OCI-LY1 (cell line): ENCODE results near the gene SMIM30.

Source experiments
- H2AFZ ChIP-seq: fragments of 200-600 bp; sonication (generic), shearing (Covaris generic); 2 replicates; pipeline ENCODE4 v1.6.0; 2014; ENCODE audit warnings: antibody characterized with exemption, mild to moderate bottlenecking, low read length
- H3F3A ChIP-seq: fragments of 200-600 bp; sonication (generic), shearing (Covaris generic); 2 replicates; pipeline ENCODE4 v1.6.0; 2014; ENCODE audit warnings: mild to moderate bottlenecking, antibody characterized with exemption, low read length, moderate library complexity; ENCODE audit not compliant: insufficient read depth
- H3K27ac ChIP-seq: fragments of 200-600 bp; sonication (generic); 2 replicates; pipeline ENCODE4 v1.5.1; 2014; ENCODE audit warnings: low read length, mixed run types, mild to moderate bottlenecking, low read depth; ENCODE audit not compliant: poor library complexity, severe bottlenecking
- H3K27me3 ChIP-seq: fragments of 200-600 bp; sonication (generic); 2 replicates; pipeline ENCODE4 v1.6.0; 2014; ENCODE audit warnings: antibody characterized with exemption, mild to moderate bottlenecking, low read length, moderate library complexity; ENCODE audit not compliant: insufficient read depth
- H3K36me3 ChIP-seq: fragments of 200-600 bp; sonication (generic); 2 replicates; pipeline ENCODE4 v1.6.1; 2014; ENCODE audit warnings: mild to moderate bottlenecking, antibody characterized with exemption, low read length, moderate library complexity, mixed read lengths; ENCODE audit not compliant: insufficient read depth
- H3K4me1 ChIP-seq: fragments of 200-600 bp; sonication (generic); 2 replicates; pipeline ENCODE4 v1.5.1; 2014; ENCODE audit warnings: mild to moderate bottlenecking, low read length, moderate library complexity; ENCODE audit not compliant: insufficient read depth, severe bottlenecking
- H3K4me2 ChIP-seq: fragments of 200-600 bp; sonication (generic), shearing (Covaris generic); 2 replicates; pipeline ENCODE4 v1.6.1; 2014; ENCODE audit warnings: low read length
- H3K4me3 ChIP-seq: fragments of 200-600 bp; sonication (generic); 2 replicates; pipeline ENCODE4 v1.5.1; 2014; ENCODE audit warnings: low read length, low read depth, mild to moderate bottlenecking, mixed read lengths; ENCODE audit not compliant: poor library complexity, severe bottlenecking
- H3K79me2 ChIP-seq: fragments of 200-600 bp; shearing (Covaris generic); 2 replicates; pipeline ENCODE4 v1.6.1; 2016; ENCODE audit warnings: mixed run types, low read length, mixed read lengths; ENCODE audit not compliant: insufficient read depth
- H3K9ac ChIP-seq: fragments of 200-600 bp; sonication (generic), shearing (Covaris generic); 2 replicates; pipeline ENCODE4 v1.6.1; 2014; ENCODE audit warnings: mild to moderate bottlenecking, low read length, mixed read lengths
- H3K9me2 ChIP-seq: fragments of 200-600 bp; sonication (generic), shearing (Covaris generic); 2 replicates; pipeline ENCODE4 v1.6.1; 2014; ENCODE audit warnings: low read depth, mild to moderate bottlenecking, low read length, mixed read lengths
- H3K9me3 ChIP-seq: fragments of 200-600 bp; shearing (Covaris generic); 2 replicates; pipeline ENCODE4 v1.6.1; 2014; ENCODE audit warnings: low read length, mixed read lengths
- H4K20me1 ChIP-seq: fragments of 200-600 bp; sonication (generic), shearing (Covaris generic); 2 replicates; pipeline ENCODE4 v1.6.0; 2016; ENCODE audit warnings: mild to moderate bottlenecking, low read length; ENCODE audit not compliant: insufficient read depth
- EZH2 ChIP-seq: fragments of 200-600 bp; sonication (generic), shearing (Covaris generic); IDR thresholded peaks from 2 replicates; pipeline ENCODE4 v1.8.0; 2017; ENCODE audit warnings: borderline replicate concordance, mixed run types, mild to moderate bottlenecking, antibody characterized with exemption, low read length, moderate library complexity, mixed read lengths
- TF ChIP-seq, protein P1 (sequence below): fragments of 200-600 bp; sonication (generic), shearing (Covaris generic); IDR thresholded peaks from 2 replicates; pipeline ENCODE4 v1.5.1; 2017; ENCODE audit warnings: mild to moderate bottlenecking, antibody characterized with exemption, low read length, moderate library complexity, mixed read lengths

Gene SMIM30

DNA sequence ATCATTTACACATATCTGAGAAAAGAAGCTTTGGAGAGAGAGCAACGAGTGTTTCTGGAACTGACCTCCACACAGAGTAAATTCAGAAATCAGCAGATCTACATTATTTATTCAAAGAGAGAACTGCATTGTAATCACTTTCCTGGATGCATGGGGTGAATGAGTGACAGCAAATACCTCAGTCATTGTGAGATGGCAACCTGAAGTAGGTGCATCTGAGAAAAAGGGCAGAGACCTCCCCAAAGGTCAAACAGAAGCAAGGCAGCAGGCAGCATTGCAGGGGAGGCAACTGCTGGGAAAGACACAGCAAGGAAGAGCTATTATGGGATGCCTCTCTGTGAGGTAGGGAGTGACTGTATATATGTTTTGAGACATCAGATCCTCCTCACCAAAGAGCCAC lies 26.5 kb upstream of the SMIM30 start:
- no peak overlapping the region for H3K4me2 ChIP-seq
- H3K4me3 ChIP-seq: no peak overlapping the region
- no peaks in the 10 kb centered on the region for H3K36me3 ChIP-seq
- no peak overlapping the region for H3K9ac ChIP-seq
- peak overlapping the region; percentile 90 for H3K27ac ChIP-seq
- no peaks in the 10 kb centered on the region for H4K20me1 ChIP-seq
- no peaks in the 10 kb centered on the region for H3F3A ChIP-seq
- H3K4me1 ChIP-seq: peaks cover 53% of the 10 kb centered on the region
- H3K9me3 ChIP-seq: no peaks in the 10 kb centered on the region
- H3K9me2 ChIP-seq: no peaks in the 10 kb centered on the region
- TF ChIP-seq, protein P1, sequence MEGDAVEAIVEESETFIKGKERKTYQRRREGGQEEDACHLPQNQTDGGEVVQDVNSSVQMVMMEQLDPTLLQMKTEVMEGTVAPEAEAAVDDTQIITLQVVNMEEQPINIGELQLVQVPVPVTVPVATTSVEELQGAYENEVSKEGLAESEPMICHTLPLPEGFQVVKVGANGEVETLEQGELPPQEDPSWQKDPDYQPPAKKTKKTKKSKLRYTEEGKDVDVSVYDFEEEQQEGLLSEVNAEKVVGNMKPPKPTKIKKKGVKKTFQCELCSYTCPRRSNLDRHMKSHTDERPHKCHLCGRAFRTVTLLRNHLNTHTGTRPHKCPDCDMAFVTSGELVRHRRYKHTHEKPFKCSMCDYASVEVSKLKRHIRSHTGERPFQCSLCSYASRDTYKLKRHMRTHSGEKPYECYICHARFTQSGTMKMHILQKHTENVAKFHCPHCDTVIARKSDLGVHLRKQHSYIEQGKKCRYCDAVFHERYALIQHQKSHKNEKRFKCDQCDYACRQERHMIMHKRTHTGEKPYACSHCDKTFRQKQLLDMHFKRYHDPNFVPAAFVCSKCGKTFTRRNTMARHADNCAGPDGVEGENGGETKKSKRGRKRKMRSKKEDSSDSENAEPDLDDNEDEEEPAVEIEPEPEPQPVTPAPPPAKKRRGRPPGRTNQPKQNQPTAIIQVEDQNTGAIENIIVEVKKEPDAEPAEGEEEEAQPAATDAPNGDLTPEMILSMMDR: no peak
- TF ChIP-seq EZH2: no peak
- no peaks in the 10 kb centered on the region for H3K27me3 ChIP-seq
- H2AFZ ChIP-seq: no peak overlapping the region
- H3K79me2 ChIP-seq: no peaks in the 10 kb centered on the region

DNA sequence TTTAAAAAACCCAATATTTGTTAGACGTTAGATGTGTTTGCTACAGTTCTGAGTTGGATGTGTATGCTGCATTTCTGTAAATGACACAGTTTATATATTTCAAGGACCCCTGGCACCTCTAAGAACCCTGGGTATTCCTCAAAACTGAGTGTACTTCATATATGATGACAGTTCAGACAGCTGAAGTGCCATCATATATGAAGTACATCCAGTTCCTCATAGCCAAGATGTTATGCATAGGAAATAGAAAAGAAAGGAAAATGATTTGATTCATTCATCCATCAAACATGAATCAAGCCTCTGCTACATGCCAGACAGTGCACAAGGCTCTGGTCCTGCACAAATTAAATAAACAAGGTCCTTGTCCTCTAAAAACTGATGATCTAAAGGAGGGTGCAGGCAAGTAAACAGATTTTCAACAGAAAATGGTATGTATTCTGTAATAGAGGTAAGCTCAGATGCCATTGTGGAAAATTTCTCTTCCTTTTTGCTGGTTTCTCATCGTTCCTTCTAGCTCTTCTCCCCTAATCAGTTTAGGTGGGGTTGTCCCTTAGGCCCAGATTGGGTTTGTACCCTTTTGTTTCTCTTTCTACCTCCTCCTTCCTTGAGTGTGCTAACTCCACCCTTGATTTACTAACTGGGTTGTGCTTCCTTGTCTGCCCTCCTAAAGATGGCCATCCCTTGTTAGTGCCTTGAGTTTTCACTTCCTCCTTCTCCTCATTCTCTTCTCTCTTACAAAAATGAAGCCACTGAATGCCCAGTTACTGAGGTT lies 25.3 kb upstream of the SMIM30 start:
- peak overlapping the region; percentile 8; the same call in 1 of the 2 replicates for H3K4me2 ChIP-seq
- no peak for TF ChIP-seq EZH2
- TF ChIP-seq, protein P1: no peak
- no peaks in the 10 kb centered on the region for H4K20me1 ChIP-seq
- no peaks in the 10 kb centered on the region for H3K9me3 ChIP-seq
- no peaks in the 10 kb centered on the region for H3K9me2 ChIP-seq
- no peaks in the 10 kb centered on the region for H3F3A ChIP-seq
- no peaks in the 10 kb centered on the region for H3K27me3 ChIP-seq
- H3K4me3 ChIP-seq: no peak overlapping the region
- H3K4me1 ChIP-seq: peaks cover 53% of the 10 kb centered on the region
- no peaks in the 10 kb centered on the region for H3K36me3 ChIP-seq
- no peak overlapping the region for H2AFZ ChIP-seq
- H3K79me2 ChIP-seq: no peaks in the 10 kb centered on the region
- H3K9ac ChIP-seq: peak overlapping the region; percentile 13; the same call in 1 of the 2 replicates
- H3K27ac ChIP-seq: peak overlapping the region; percentile 90

DNA sequence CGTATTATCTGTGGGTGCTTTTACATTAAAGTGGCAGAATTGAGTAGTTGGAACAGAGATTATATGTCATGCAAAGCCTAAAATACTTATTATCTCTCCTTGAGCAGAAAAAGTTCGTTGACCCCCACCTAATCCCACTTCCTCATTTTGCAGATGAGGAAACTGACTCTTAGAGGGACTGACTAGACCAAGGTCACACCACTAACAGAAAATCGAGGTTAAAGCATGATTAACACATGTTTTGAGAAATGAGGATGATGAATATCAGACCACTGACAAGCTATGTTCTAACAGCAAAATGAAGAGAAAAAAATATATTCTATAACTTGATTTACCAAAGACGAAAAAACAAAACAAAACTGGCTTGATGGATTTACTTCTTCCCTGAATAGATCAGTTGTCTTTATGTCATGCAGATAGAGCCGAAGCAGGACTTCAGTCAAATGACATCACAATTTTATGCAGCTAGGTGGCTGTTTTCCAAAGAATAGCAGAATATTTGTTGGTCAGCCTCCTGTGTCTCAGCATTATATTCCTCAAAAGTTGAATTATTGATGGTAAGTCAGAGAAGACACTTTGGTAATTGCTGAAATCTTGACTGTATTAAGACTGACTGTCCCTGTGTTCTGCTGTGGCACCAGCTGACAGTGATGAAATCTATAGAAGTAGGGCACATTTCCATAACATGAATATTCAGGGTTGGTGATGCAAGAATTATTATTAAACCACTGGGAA lies 24.2 kb upstream of the SMIM30 start:
- Histone ChIP-seq H2AFZ (no peak overlapping the region), H3K9ac (peak overlapping the region; percentile 34), H3K4me3 (no peak overlapping the region), H3K27ac (peak overlapping the region; percentile 90), H3K79me2 (no peaks in the 10 kb centered on the region), H3F3A (no peaks in the 10 kb centered on the region), H3K27me3 (no peaks in the 10 kb centered on the region), H3K9me2 (no peaks in the 10 kb centered on the region), H3K4me1 (peaks cover 48% of the 10 kb centered on the region), H4K20me1 (no peaks in the 10 kb centered on the region), H3K36me3 (no peaks in the 10 kb centered on the region), H3K4me2 (peak overlapping the region; percentile 30), H3K9me3 (no peaks in the 10 kb centered on the region)
- no peak for TF ChIP-seq EZH2
- TF ChIP-seq, protein P1: no peak
